ENCODE measurements around the gene APOA4. TPM values are rescaled to one million over a fixed set of nuclear protein-coding genes. Genes with fewer than 3 reads are reported as not detected.

The APOA4 gene
- polyA plus RNA-seq, 1 donor from 2014 or later: not detected

- Histone ChIP-seq H3K9me3 (ENCODE audit: low read length) (no peaks in the 10 kb centered on the region), H3K4me2 (ENCODE audit: low read length) (no peak overlapping the region), H3K9ac (ENCODE audit: low read length) (no peak overlapping the region), H3K27me3 (ENCODE audit: insufficient read depth, low read depth, low read length) (no peaks in the 10 kb centered on the region), H3K27ac (ENCODE audit: low read length) (no peak overlapping the region), H3K36me3 (ENCODE audit: insufficient read depth, low read length) (no peaks in the 10 kb centered on the region), H3K4me3 (ENCODE audit: low read length) (no peak overlapping the region), H2AFZ (ENCODE audit: low read depth, low read length) (no peak overlapping the region), H3K9me2 (ENCODE audit: insufficient read depth, low read length) (no peaks in the 10 kb centered on the region), H3F3A (ENCODE audit: insufficient read depth, low read length, poor library complexity, severe bottlenecking) (no peaks in the 10 kb centered on the region), H4K20me1 (ENCODE audit: insufficient read depth) (no peaks in the 10 kb centered on the region), H3K79me2 (replicated peaks; ENCODE audit: insufficient read depth, low read length) (no peaks in the 10 kb centered on the region)
- no peak for TF ChIP-seq TAF1 (IDR thresholded peaks at IDR 0.05; ENCODE audit: low read depth)
- no peak for TF ChIP-seq SMC3 (conservative IDR thresholded peaks at IDR 0.05; ENCODE audit: poor library complexity)
- no peak for TF ChIP-seq EP300 (conservative IDR thresholded peaks at IDR 0.05; ENCODE audit: poor library complexity, severe bottlenecking)
- no peak for TF ChIP-seq REST (IDR thresholded peaks at IDR 0.05; ENCODE audit: borderline replicate concordance)
Measured at GRCh38 chr11:116825434-116825833, 2.3 kb upstream of the APOA4 start.

- Histone ChIP-seq H3K4me2 (ENCODE audit: low read length) (no peak overlapping the region), H3K4me3 (ENCODE audit: low read length) (no peak overlapping the region), H3K9ac (ENCODE audit: low read length) (no peak overlapping the region), H3K27me3 (ENCODE audit: insufficient read depth, low read depth, low read length) (no peaks in the 10 kb centered on the region), H3K9me2 (ENCODE audit: insufficient read depth, low read length) (no peaks in the 10 kb centered on the region), H2AFZ (ENCODE audit: low read depth, low read length) (no peak overlapping the region), H3K36me3 (ENCODE audit: insufficient read depth, low read length) (no peaks in the 10 kb centered on the region), H4K20me1 (ENCODE audit: insufficient read depth) (no peaks in the 10 kb centered on the region), H3F3A (ENCODE audit: insufficient read depth, low read length, poor library complexity, severe bottlenecking) (no peaks in the 10 kb centered on the region), H3K79me2 (replicated peaks; ENCODE audit: insufficient read depth, low read length) (no peaks in the 10 kb centered on the region), H3K27ac (ENCODE audit: low read length) (no peak overlapping the region), H3K9me3 (ENCODE audit: low read length) (no peaks in the 10 kb centered on the region)
- TF ChIP-seq REST (IDR thresholded peaks at IDR 0.05; ENCODE audit: borderline replicate concordance) (no peak), POLR2AphosphoS5 (IDR thresholded peaks at IDR 0.05) (no peak), MXI1 (conservative IDR thresholded peaks at IDR 0.05; ENCODE audit: poor library complexity, severe bottlenecking) (no peak), EZH2 (IDR thresholded peaks at IDR 0.05; ENCODE audit: borderline replicate concordance, insufficient read depth, low read length, poor library complexity, severe bottlenecking) (no peak), EP300 (conservative IDR thresholded peaks at IDR 0.05; ENCODE audit: poor library complexity, severe bottlenecking) (no peak), CTCF (IDR thresholded peaks at IDR 0.05; ENCODE audit: poor library complexity, severe bottlenecking) (no peak), TAF1 (IDR thresholded peaks at IDR 0.05; ENCODE audit: low read depth) (no peak), RAD21 (conservative IDR thresholded peaks at IDR 0.05) (no peak), SMC3 (conservative IDR thresholded peaks at IDR 0.05; ENCODE audit: poor library complexity) (no peak)
Measured at GRCh38 chr11:116822575-116822974, 529 bp downstream of the APOA4 start.
